ENCODE measurements around the gene ZC3H18.

Gene ZC3H18

GRCh38 chr16:88655053-88655732 lies 85.0 kb downstream of the ZC3H18 start:
- TF ChIP-seq REST (IDR thresholded peaks at IDR 0.05; ENCODE audit: low read depth) (no peak), ZBTB7A (IDR thresholded peaks at IDR 0.05; ENCODE audit: low read depth) (0 out of 2 replicates have a peak, but pooled peaks have one; percentile 18), YY1 (IDR thresholded peaks at IDR 0.05; ENCODE audit: low read depth) (no peak), NFIC (IDR thresholded peaks at IDR 0.05) (no peak), TEAD4 (IDR thresholded peaks at IDR 0.05) (no peak), EGR1 (IDR thresholded peaks at IDR 0.05) (no peak)

DNA sequence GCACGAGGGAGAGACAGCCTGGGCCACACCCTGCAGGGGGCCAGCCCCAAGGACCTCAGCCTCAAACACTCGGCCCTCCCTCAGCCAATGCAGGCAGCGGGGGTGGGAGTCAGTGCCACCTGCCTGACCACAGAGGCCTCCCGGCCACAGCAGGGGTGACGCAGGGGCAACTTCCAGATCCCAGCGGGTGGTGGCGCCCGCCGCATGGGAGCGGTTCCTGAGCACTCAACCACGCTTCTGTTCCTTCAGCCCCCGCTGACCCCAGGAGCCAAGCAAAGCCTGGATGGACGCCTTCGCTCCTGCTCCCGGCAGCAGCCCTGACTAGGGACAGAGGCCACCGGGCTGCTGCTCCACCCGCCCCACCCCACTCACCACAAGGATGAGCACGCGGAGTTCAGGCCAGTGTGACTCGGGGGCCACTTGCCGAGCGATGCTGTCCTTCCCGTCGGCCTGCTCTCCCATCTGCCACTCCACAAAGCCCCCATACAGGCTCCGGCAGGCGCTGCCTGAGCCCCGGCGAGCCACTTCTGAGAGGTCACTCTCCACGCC lies 85.6 kb downstream of the ZC3H18 start:
- no peak for TF ChIP-seq REST (IDR thresholded peaks at IDR 0.05; ENCODE audit: low read depth)
- peak; percentile 32; the same call in 1 of the 2 replicates for TF ChIP-seq EGR1 (IDR thresholded peaks at IDR 0.05)
- no peak for TF ChIP-seq TEAD4 (IDR thresholded peaks at IDR 0.05)
- TF ChIP-seq TCF12 (IDR thresholded peaks at IDR 0.05; ENCODE audit: low read depth): peak; percentile 63
- no peak for TF ChIP-seq CREB1 (IDR thresholded peaks at IDR 0.05; ENCODE audit: low read depth)
- TF ChIP-seq, protein P1, sequence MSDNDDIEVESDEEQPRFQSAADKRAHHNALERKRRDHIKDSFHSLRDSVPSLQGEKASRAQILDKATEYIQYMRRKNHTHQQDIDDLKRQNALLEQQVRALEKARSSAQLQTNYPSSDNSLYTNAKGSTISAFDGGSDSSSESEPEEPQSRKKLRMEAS (IDR thresholded peaks at IDR 0.05): 0 out of 2 replicates have a peak, but pooled peaks have one; percentile 17
- TF ChIP-seq NFIC (IDR thresholded peaks at IDR 0.05): no peak
- TF ChIP-seq, protein P2, sequence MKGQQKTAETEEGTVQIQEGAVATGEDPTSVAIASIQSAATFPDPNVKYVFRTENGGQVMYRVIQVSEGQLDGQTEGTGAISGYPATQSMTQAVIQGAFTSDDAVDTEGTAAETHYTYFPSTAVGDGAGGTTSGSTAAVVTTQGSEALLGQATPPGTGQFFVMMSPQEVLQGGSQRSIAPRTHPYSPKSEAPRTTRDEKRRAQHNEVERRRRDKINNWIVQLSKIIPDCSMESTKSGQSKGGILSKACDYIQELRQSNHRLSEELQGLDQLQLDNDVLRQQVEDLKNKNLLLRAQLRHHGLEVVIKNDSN (IDR thresholded peaks at IDR 0.05): no peak
- TF ChIP-seq TAF1 (IDR thresholded peaks at IDR 0.05; ENCODE audit: low read depth): no peak
- TF ChIP-seq YY1 (IDR thresholded peaks at IDR 0.05; ENCODE audit: low read depth): no peak

GRCh38 chr16:88656291-88656980 lies 86.2 kb downstream of the ZC3H18 start:
- TF ChIP-seq YY1 (IDR thresholded peaks at IDR 0.05; ENCODE audit: low read depth): no peak
- TF ChIP-seq TAF1 (IDR thresholded peaks at IDR 0.05; ENCODE audit: low read depth): no peak
- TF ChIP-seq FOXM1 (IDR thresholded peaks at IDR 0.05; ENCODE audit: borderline replicate concordance, low read depth): no peak
- no peak for TF ChIP-seq NFIC (IDR thresholded peaks at IDR 0.05)
- no peak for TF ChIP-seq CEBPB (IDR thresholded peaks at IDR 0.05)
- TF ChIP-seq EGR1 (IDR thresholded peaks at IDR 0.05): no peak
- no peak for TF ChIP-seq REST (IDR thresholded peaks at IDR 0.05; ENCODE audit: low read depth)
- TF ChIP-seq RAD21 (IDR thresholded peaks at IDR 0.05; ENCODE audit: low read depth): no peak
- TF ChIP-seq, protein P2 (IDR thresholded peaks at IDR 0.05): no peak
- no peak for TF ChIP-seq EP300 (IDR thresholded peaks at IDR 0.05; ENCODE audit: borderline replicate concordance)
- TF ChIP-seq TEAD4 (IDR thresholded peaks at IDR 0.05): no peak
- no peak for TF ChIP-seq CREB1 (IDR thresholded peaks at IDR 0.05; ENCODE audit: low read depth)
- no peak for TF ChIP-seq TCF12 (IDR thresholded peaks at IDR 0.05; ENCODE audit: low read depth)
- no peak for TF ChIP-seq ZBTB7A (IDR thresholded peaks at IDR 0.05; ENCODE audit: low read depth)
- TF ChIP-seq, protein P1 (IDR thresholded peaks at IDR 0.05): no peak

- TF ChIP-seq REST (IDR thresholded peaks at IDR 0.05; ENCODE audit: low read depth) (no peak), CEBPB (IDR thresholded peaks at IDR 0.05) (no peak), EGR1 (IDR thresholded peaks at IDR 0.05) (no peak), NFIC (IDR thresholded peaks at IDR 0.05) (no peak), TEAD4 (IDR thresholded peaks at IDR 0.05) (no peak), CREB1 (IDR thresholded peaks at IDR 0.05; ENCODE audit: low read depth) (no peak), TAF1 (IDR thresholded peaks at IDR 0.05; ENCODE audit: low read depth) (no peak), TCF12 (IDR thresholded peaks at IDR 0.05; ENCODE audit: low read depth) (no peak), YY1 (IDR thresholded peaks at IDR 0.05; ENCODE audit: low read depth) (no peak), FOXM1 (IDR thresholded peaks at IDR 0.05; ENCODE audit: borderline replicate concordance, low read depth) (no peak), EP300 (IDR thresholded peaks at IDR 0.05; ENCODE audit: borderline replicate concordance) (no peak), RAD21 (IDR thresholded peaks at IDR 0.05; ENCODE audit: low read depth) (no peak), ZBTB7A (IDR thresholded peaks at IDR 0.05; ENCODE audit: low read depth) (no peak)
- TF ChIP-seq, protein P1 (IDR thresholded peaks at IDR 0.05): no peak
- TF ChIP-seq, protein P2 (IDR thresholded peaks at IDR 0.05): no peak
Measured at GRCh38 chr16:88657371-88657770, 87.2 kb downstream of the ZC3H18 start.
